NCI-H2107 treated with DMSO at 0.1 percent for 48 hours (cell line): ENCODE results near the gene NUDT22.

Source experiments
- DNase-seq: peaks from one replicate; lab custom pipeline; 2025; ENCODE audit not compliant: unreplicated experiment; lab: John Stamatoyannopoulos, UW

Gene NUDT22, protein sequence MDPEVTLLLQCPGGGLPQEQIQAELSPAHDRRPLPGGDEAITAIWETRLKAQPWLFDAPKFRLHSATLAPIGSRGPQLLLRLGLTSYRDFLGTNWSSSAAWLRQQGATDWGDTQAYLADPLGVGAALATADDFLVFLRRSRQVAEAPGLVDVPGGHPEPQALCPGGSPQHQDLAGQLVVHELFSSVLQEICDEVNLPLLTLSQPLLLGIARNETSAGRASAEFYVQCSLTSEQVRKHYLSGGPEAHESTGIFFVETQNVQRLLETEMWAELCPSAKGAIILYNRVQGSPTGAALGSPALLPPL

DNA sequence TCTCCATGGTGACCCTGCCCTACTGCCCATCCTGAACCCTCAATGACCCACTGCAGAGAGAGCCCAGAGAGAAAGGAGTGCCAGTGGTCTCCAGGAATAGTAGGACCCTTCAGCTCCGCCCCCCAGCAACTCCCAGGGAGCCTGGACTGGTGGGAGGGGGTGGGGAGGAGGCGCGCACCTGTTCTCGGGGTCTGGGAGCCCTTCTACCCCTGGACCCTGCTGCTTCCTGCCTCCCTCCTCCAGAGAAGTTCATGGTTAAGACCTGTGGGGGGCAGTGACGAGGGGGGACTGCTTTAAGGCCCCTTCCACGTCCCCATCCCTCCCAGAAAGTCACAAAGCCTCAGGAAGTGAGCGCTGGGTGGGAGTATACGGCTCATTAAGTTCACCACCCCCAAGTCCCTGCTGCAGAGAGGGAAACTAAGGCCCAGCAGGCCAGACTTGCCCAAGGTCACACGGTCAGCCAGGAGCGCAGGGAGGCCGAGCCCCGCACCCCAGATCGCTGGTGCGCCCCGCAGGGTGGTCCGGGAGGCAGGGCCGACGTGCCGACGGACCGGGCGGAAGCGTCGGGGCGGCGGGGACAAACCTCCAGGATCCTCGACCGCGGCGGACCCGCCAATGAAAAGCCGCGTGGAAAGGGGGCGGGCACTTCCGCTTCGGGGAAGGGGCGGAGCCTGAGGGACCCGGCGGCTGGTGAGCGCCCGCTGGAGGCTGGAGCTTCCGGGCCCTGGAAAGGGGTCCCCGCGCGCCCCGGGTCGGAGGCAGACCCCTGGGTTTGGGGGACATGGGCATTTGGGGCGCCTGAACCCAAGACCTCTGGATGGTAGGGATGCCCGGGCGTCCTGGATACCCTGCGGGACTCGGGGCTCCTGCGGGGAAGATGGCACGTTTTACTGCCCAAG, at the start of gene NUDT22, which contains the start of gene TRPT1:
Gene NUDT22, plus strand, starts transcription at position 667 of the 899 bp plus-strand sequence. CDS start 379 bp downstream, outside the sequence.
Gene TRPT1, minus strand, starts transcription at position 579 of the 899 bp plus-strand sequence. Its CDS starts 326 bp downstream, at position 253.
- DNase-seq: peak; percentile 62

DNA sequence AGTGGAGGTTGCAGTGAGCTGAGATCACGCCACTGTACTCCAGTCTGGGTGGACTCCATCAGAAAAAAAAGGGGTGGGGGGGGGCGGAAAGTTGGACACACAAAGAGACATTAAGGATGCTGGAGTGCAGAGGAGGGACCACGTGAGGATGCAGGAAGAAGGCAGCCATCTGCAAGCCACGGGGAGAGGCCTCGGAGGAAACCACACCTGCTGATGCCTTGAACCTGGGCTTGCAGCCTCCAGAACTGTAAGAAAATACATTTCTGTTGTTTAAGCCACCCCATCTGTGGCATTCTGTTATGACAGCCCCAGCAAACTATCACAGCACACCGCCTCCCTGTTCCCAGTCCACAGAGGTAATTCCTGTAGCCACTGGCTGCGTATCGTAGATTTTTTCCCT, 49.3 kb upstream of the NUDT22 start:
- DNase-seq: no peak

DNA sequence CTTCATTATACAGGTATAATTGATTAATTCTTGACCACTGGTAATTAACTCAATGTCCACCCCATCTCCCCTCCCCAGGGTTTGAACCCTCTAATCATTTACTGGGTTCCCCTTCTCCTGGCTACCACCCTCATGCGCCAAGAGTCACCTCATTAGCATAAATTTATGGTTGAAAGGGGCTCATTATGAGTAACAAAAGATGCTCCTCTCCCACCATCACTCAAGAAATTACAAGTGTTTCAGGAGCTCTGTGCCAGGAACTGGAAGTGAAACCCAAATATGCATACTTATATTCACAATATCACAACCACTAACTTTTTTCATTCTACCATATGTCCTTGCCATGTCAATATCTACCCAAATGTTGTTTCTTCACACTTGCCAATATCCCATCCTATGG, 47.9 kb upstream of the NUDT22 start:
- DNase-seq: no peak

DNA sequence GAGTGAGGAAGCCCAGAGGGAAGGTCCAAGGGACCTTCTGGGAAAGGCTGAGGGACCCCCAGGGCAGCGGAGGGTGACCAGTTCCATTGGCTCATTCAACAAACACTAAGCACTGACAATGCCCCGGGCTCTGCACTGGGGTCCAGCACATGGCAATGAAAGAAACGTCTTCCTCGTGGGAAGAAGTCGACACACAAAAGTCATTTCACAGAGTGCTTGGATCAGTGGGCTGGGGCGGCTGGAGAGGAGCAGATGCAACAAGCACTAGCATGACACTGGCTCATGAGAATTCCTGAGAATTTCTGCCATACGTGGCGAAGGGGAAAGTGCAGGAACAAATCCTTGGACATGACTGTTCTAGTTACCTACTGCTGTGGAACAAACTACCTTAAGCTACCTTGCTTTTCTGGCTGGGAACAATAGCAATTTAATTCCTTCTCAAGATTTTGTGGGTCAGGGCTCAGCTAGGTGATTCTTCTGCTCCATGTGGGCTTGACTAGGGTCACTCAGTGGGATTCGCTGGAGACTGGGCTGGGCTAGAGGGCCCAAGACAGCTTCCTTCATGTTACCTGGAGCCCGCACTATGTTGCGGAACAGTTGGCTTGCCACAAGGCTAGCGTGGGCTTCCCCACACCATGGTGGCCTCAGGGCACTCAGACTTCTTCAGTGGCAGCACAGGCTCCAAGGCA, 47.0 kb upstream of the NUDT22 start:
- no peak for DNase-seq

DNA sequence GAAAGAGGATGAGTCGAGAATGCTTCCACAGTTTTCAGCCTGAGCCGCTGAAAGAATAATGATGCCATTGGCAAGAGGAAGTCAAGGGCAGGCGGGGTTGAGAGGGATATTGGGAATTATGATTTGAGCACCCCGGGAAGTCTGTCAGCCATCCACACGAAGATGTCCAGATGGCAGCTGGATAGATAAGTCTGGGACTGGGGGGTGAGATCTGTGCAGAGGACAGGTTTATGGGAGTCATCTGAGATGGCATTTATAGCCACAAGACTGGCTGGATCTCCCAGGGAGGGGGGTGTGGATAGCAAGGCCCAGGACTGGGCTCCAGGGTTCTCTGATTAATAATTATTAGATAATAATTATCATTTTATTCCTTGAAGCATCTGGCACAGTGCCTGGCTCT, 45.2 kb upstream of the NUDT22 start:
- no peak for DNase-seq

DNA sequence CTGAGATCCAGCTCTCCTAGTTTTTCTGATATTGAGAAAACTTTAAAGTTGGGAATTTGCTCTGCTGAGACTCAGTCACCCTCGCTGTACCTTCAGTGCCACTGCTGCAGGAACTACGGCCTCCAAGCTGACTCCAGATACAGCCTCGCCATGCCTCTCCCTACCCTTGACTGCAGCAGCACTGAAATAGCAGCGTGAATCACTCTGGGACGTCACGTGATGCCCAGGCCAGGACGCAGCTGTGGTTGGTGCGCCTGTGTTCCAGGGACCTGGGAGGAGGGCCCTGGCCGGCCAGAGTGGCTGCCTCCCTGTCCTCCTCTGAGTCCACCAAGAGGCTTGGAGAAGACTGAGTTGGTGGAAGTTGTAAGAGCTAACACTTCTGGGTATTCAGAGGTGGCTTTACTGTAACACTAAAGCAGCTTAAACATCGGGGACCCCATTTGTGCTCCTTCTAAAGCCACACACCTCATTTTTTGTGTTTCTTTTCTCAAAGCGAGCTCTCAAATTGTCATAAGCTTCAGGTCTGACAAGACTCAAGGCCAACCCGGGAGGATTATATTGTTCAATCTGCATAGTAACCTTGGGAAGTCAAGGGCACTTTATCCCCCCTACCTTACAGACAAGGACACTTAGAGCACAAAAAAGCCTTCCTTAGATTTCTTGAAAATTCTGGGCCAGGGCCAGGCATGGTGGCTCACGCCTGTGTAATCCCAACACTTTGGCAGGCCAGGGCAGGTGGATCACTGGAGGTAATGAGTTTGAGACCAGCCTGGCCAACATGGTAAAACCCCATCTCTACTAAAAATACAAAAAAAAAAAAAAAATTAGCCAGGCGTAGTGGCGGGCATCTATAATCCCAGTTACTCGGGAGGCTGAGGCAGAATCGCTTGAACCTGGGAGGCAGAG, 44.3 kb upstream of the NUDT22 start:
- DNase-seq: peak; percentile 69

DNA sequence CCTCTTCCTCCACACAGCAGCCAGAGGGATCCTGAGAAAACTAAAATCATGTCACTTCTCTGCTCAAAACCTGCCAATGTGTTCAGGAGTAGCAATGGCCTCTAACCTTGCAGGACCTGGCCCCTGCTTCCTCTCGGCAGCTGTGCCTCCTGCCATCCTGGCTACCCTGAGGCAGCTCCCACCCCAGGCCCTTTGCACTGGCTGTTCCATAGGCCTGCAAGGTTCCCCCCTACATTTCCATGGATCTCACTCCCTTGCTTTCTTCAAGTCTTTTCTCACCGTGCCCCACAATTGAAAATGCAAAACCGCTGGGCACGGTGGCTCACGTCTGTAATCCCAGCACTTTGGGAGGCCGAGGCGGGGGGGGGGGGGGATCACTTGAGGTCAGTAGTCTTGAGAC, 42.2 kb upstream of the NUDT22 start:
- DNase-seq: no peak

DNA sequence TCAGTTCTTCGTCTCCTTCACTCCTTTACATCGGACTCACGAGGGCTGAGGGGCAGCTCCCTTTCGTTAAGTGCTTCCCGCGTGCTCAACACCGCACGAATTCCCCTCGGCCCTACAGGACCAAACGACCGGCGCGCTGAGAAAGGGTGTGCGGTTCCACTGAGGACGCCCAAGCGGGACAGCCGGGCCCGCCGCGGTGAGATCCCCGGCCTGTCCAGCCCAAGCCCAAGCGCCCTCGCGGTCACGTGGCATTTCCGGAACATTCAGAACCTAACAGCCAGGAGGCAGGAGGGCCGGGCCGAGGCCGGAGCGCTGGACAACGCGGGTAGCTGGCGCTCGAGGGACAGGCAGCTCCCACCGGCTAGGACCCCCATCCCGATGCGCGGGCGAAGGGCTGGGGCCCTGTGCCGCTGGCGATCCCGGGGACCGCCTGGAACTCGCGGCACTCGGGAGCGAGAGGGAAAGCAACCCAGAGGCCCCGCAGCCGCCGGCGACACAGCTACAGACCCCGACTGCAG, 40.8 kb upstream of the NUDT22 start:
- DNase-seq: peak; percentile 50

DNA sequence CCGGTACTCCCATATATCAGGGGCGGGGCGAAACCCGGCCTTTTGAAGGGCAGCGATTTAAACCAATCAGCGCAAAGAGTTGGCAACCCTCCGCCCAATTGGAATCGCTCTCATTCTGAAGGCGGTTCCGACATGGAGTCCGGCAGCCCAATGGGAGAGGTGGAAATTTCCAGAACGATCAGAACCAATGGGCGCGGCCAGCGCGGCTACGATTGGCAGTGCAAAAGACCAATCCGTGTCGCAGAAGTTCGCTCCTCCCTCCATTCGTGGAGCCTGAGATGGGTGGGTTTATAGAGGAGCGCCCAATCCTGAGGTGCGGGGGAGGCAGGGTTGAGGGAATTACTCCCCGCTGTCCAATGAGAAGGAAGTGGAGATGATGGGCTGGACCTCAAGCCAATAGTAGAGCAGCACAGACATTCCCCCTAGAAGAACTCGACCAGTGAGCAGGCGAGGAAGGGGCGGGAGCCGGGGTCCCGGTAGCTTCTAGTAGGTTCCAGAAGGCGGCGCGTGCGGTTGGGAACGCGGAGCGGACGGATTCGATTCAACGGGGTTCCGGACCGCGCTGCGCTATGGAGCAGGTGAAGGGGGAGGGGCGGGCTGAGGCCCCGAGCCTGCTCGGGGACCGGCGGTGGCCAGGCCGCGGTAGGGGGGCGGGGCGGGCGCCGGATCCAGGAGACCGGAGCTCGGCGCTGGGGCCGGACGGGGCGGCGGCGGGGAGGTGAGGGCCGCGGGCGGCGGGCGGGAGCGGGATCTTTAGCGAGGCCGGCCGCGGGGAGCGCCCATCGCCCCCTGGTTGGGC, 40.2 kb upstream of the NUDT22 start, which contains the start of gene STIP1:
Gene STIP1, plus strand, starts transcription at position 479 of the 799 bp plus-strand sequence. Its CDS starts 91 bp downstream, at position 570.
- DNase-seq: peak; percentile 99

DNA sequence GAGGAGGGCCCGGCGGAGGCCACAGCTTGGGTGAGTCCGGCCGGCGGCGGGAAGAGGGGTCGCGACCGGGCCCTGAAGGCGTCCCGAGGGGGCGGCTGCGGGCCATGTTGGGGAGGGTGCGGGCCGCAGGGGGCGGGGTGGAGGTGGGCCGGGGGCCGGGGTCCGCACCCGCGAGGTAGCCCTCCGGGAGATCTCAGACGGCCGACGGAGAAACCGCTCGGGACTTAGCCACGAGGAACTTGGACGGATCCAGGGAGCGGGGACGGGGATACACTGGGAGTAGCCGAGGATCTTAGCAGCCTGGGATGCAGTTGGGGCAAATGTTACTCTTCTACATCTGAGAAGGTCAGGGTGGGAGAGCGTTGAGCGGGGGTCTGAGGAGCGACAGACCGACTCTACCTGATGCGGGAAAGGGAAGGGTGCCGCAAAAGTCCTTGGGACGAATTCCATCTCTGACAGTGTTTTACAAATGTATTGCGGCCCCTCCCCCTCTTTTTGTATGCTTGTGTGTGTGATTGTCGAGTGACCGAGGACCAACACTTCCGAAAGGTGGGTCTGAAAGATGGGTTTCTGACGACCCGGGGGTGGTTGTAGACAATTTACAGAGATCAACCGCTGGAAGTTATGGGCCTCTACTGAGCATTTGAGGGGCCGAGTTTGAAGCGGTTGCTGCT, 39.4 kb upstream of the NUDT22 start:
- DNase-seq: no peak

DNA sequence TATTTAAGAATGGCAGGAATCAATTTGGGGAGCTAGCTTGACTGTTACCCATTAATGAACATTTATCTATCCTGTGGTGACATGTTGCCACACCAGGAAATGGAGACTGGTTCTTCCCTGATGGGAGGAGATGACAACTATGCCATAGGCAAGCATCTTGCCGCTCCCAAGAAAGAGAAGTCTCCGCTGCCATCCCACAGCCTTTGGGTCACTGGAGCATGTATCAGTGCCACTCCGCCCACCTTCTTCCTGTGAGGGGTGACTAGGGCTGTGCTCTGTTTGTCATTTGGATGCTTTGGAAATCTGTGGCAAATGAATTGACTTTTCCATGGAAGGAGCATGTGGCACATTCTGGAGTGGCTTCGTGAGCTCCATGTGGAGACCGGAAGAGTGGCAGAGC, 33.6 kb upstream of the NUDT22 start:
- DNase-seq: no peak

DNA sequence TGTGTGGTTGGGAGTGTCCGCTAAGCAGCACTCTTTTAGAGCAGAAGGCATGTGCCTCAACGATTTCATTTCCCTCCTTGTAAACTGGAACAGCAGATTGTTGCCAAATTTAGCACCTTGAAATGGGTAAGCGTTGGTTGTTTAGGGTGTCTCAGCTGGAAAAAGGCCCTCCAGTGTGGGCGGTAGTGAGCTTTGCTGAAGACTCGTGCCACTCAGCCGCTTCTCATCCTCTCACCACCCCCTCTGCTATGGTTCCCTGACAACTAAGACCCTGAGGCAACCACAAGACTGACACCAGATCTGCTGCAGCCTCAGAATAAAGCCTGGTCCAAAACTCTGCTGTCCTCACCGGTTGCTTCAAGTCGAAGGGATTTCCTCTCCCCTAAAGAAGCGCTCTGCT, 29.4 kb upstream of the NUDT22 start:
- DNase-seq: no peak

DNA sequence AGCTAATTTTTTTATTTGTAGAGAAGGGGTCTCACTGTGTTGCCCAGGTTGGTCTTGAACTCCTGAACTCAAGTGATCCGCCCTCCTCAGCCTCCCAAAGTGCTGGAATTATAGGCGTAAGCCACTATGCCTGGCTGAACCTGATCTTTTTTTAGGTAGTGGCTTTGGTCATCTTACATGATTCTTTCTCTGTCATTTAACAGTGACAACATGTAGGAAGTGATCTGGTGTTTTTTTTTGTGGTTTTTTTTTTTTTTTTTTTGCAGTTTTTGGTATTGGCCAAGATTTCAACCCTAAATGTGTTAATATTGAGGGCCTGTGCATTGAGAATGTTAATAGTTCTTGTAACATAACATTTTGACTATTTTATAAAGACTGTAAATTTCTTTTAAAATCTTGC, 27.6 kb upstream of the NUDT22 start:
- no peak for DNase-seq

DNA sequence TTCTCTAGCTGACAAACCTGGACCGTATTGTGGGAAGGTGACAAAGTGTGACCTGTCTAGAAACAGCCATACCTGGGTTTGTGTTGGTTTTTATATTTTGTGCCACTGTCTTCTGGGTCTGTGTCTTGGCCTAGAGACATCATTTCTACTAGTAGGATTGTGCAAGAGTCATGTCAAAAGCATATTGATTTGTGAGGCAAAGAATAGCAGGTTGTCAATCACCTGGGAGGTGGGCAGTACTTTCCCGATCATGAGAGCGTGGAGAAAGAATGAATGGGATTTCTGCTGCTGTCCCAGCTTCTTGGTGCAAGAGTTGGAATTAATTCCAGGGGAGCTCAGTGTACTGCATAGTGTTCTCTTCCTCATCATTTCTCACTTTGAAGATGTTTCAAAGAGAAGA, 24.5 kb upstream of the NUDT22 start:
- no peak for DNase-seq

DNA sequence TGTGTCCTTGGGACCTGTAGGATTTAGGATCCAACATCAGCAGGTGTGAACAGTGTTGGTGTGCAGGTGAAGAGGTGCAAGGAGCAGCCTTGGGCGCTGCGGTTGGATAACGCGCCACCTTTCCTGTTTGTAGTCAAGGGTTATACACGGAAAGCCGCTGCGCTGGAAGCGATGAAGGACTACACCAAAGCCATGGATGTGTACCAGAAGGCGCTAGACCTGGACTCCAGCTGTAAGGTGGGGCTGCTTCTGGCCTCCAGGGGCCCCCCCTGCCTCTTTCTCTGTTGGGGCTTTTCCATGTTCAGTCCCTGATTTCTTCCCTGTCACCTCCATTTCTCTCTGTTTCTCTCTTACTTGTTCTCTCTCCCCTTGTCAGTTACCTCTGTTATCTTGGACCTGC, 23.1 kb upstream of the NUDT22 start:
- no peak for DNase-seq

DNA sequence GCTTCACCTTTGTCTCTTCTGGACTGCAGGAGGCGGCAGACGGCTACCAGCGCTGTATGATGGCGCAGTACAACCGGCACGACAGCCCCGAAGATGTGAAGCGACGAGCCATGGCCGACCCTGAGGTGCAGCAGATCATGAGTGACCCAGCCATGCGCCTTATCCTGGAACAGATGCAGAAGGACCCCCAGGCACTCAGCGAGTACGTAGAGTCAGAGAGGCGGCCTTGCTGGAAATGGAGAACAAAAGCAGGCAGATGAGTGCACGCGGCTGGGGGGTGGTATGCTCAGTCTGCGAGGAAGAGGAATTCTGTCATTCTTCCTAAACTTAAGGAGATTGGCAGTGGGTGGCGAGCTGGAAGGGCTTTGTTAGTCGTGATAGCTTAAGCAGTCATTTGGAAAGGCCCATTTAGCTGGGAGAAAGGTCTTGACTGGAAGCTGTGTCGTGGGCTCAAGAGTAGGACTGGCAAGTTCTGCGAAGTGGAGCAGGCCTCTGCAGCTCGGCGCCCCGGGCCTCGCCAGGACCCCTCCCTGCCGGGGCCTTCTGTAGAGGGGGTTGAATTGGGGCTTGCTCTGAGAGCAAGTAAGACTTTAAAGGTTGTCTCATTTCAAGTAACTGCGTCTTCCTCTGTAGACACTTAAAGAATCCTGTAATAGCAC, 22.5 kb upstream of the NUDT22 start:
- DNase-seq: no peak

DNA sequence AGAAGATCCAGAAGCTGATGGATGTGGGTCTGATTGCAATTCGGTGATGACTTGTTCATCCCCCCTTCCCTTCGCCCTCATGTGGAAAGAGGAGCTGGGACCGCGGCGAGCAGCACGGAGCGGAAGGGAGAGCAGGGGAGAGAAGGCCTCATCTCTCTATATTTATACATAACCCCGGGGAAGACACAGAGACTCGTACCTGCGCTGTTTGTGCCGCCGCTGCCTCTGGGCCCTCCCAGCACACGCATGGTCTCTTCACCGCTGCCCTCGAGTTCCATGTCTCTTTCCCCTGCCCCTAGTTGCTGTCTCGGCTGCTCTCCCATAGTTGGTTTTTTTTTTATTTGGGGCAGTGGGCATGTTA, 22.0 kb upstream of the NUDT22 start:
- DNase-seq: no peak

DNA sequence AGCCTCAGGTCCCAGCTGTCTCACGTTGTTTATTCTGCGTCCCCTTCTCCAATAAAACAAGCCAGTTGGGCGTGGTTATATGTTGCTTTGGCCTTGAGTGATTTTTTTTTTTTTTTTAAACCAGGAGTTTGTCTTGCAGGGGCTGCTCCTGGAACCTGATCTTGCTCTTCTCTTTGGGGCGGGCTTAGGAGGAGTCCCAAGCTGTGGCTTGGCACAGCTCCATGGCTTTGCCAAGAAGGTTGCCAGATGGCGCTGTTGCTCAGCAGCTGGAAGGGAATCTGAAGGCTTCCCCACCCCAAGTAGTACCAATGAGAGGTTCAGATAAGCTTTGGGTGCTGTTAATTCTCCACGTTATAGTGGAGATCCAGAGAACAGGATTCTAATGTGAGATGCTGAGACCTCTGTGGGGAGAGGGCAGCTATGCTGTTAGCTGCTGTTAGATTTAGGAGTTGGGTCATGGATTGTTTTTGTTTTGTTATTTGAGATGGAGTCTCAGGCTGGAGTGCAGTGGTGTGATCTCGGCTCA, 21.5 kb upstream of the NUDT22 start:
- DNase-seq: peak; percentile 91
